HG02571 (cell line): Measurements from ENCODE around the gene DDX59.

Experiments
- ATAC-seq: cut with Tn5 transposase; IDR thresholded peaks from one replicate; pipeline ENCODE4 v1.9.1; 2021; ENCODE audit warnings: mild to moderate bottlenecking, moderate library complexity; ENCODE audit not compliant: unreplicated experiment

Gene DDX59

GRCh38 chr1:200669314-200670241, at the start of gene DDX59:
TSS of gene DDX59 (minus strand) at chr1:200669907. CDS start at chr1:200666740, 3,167 bp downstream.
- ATAC-seq, result peak; percentile 87

GRCh38 chr1:200714504-200715187, 44.9 kb upstream of the DDX59 start:
- no peak for ATAC-seq

GRCh38 chr1:200710166-200710565, 40.5 kb upstream of the DDX59 start:
- no peak for ATAC-seq

- ATAC-seq, result no peak
Observed at GRCh38 chr1:200708769-200709168, 39.1 kb upstream of the DDX59 start.

GRCh38 chr1:200708161-200708560, 38.5 kb upstream of the DDX59 start:
- ATAC-seq, result no peak

GRCh38 chr1:200707116-200707515, 37.4 kb upstream of the DDX59 start:
- no peak for ATAC-seq

GRCh38 chr1:200706111-200706814, 36.6 kb upstream of the DDX59 start:
- ATAC-seq, result no peak

GRCh38 chr1:200704986-200705500, 35.3 kb upstream of the DDX59 start:
- no peak for ATAC-seq

GRCh38 chr1:200699871-200700270, 30.2 kb upstream of the DDX59 start:
- ATAC-seq, result no peak

GRCh38 chr1:200694738-200695137, 25.0 kb upstream of the DDX59 start:
- no peak for ATAC-seq

- ATAC-seq, result no peak
Observed at GRCh38 chr1:200693327-200693726, 23.6 kb upstream of the DDX59 start.

GRCh38 chr1:200692316-200692715, 22.6 kb upstream of the DDX59 start:
- ATAC-seq, result no peak

- ATAC-seq, result no peak
Observed at GRCh38 chr1:200686620-200687019, 16.9 kb upstream of the DDX59 start.

GRCh38 chr1:200684015-200684414, 14.3 kb upstream of the DDX59 start:
- no peak for ATAC-seq

GRCh38 chr1:200683298-200683697, 13.6 kb upstream of the DDX59 start:
- ATAC-seq, result no peak

GRCh38 chr1:200681231-200681630, 11.5 kb upstream of the DDX59 start:
- ATAC-seq, result no peak

- ATAC-seq, result no peak
Observed at GRCh38 chr1:200676829-200677228, 7.1 kb upstream of the DDX59 start.

- ATAC-seq, result no peak
Observed at GRCh38 chr1:200675588-200675852, 5.8 kb upstream of the DDX59 start.

- ATAC-seq, result no peak
Observed at GRCh38 chr1:200674838-200675587, 5.3 kb upstream of the DDX59 start.

- ATAC-seq, result no peak
Observed at GRCh38 chr1:200673952-200674823, 4.5 kb upstream of the DDX59 start.
